Suprapubic skin (tissue), 4 donors: ENCODE data around the gene SH3BP1.

ENCODE experiments used
- CTCF ChIP-seq, 2 donors: fragments of 200-600 bp in 1 of 2; fragments of 450-650 bp in 1 of 2; sonication (generic) in 1 of 2; IDR thresholded peaks; one replicate each; pipeline ENCODE4 v1.5.1; 2016 to 2019; ENCODE audit warnings: antibody characterized with exemption in 2 of 2, mild to moderate bottlenecking in 1 of 2, moderate library complexity in 1 of 2
- EP300 ChIP-seq: sonication (generic); formaldehyde crosslinking; IDR thresholded peaks from one replicate; pipeline ENCODE4 v1.6.1; 2017; ENCODE audit warnings: antibody characterized with exemption
- POLR2A ChIP-seq, 2 donors: fragments of 450-650 bp; IDR thresholded peaks; one replicate each; pipeline ENCODE4 v1.6.1; 2017; ENCODE audit warnings: antibody characterized with exemption in 2 of 2, mild to moderate bottlenecking in 2 of 2, moderate library complexity in 2 of 2
- POLR2AphosphoS5 ChIP-seq, 3 donors: sonication (generic); formaldehyde crosslinking; IDR thresholded peaks; one replicate each; pipeline ENCODE4 v1.6.1; 2017; ENCODE audit warnings: antibody characterized with exemption in 3 of 3

- TF ChIP-seq POLR2AphosphoS5 (IDR thresholded peaks at IDR 0.05), result no peak
- no peak for TF ChIP-seq POLR2A (IDR thresholded peaks at IDR 0.05)
- no peak for TF ChIP-seq CTCF (IDR thresholded peaks at IDR 0.05)
- TF ChIP-seq EP300, result no peak
Observed at GRCh38 chr22:37618072-37618656, 21.3 kb upstream of the SH3BP1 start.
